NCI-H460 (cell line): Measurements from ENCODE around the gene SEMA6A. TPM values are rescaled to one million over a fixed set of nuclear protein-coding genes. Genes with fewer than 3 reads are reported as not detected.

Experiments used
- DNase-seq: peaks from one replicate; pipeline ENCODE4 v3.0.0-alpha.2; 2016; ENCODE audit warnings: low read depth; ENCODE audit errors: extremely low read depth
- total RNA-seq: library from RNA; depleted of rRNA; stranded (reverse); fragments of >200 nt; shearing (Covaris generic); gene quantifications from 2 replicates; pipeline ENCODE4 v1.2.3, GENCODE V29; 2014

The SEMA6A gene
- total RNA-seq, 1 experiment from 2014 or later, result 0.94 TPM

- no peak for DNase-seq
These were observed 131.6 kb downstream of the SEMA6A start for GRCh38 chr5:116442931-116443551.

- DNase-seq, result no peak
These were observed 132.5 kb downstream of the SEMA6A start for GRCh38 chr5:116442095-116442534.

- DNase-seq, result no peak
These were observed 133.4 kb downstream of the SEMA6A start for GRCh38 chr5:116441223-116441622.

GRCh38 chr5:116440457-116441001 lies 134.1 kb downstream of the SEMA6A start:
- no peak for DNase-seq

GRCh38 chr5:116439905-116440304 lies 134.7 kb downstream of the SEMA6A start:
- DNase-seq, result no peak

GRCh38 chr5:116438979-116439554 lies 135.6 kb downstream of the SEMA6A start:
- DNase-seq, result no peak

GRCh38 chr5:116437922-116438578 lies 136.6 kb downstream of the SEMA6A start:
- no peak for DNase-seq

- DNase-seq, result no peak
These were observed 137.3 kb downstream of the SEMA6A start for GRCh38 chr5:116437351-116437705.

- no peak for DNase-seq
These were observed 137.8 kb downstream of the SEMA6A start for GRCh38 chr5:116436674-116437350.

- DNase-seq, result no peak
These were observed 145.7 kb downstream of the SEMA6A start for GRCh38 chr5:116428966-116429365.

- no peak for DNase-seq
These were observed 146.2 kb downstream of the SEMA6A start for GRCh38 chr5:116428413-116428812.

- no peak for DNase-seq
These were observed 149.7 kb downstream of the SEMA6A start for GRCh38 chr5:116424951-116425350.

- no peak for DNase-seq
These were observed 150.4 kb downstream of the SEMA6A start for GRCh38 chr5:116424258-116424615.

GRCh38 chr5:116423587-116424257 lies 150.9 kb downstream of the SEMA6A start:
- DNase-seq, result no peak

GRCh38 chr5:116423141-116423540 lies 151.5 kb downstream of the SEMA6A start:
- no peak for DNase-seq

- no peak for DNase-seq
These were observed 153.5 kb downstream of the SEMA6A start for GRCh38 chr5:116421080-116421629.

GRCh38 chr5:116420540-116420939 lies 154.1 kb downstream of the SEMA6A start:
- no peak for DNase-seq

GRCh38 chr5:116419258-116419657 lies 155.4 kb downstream of the SEMA6A start:
- DNase-seq, result no peak

GRCh38 chr5:116418774-116419173 lies 155.8 kb downstream of the SEMA6A start:
- no peak for DNase-seq

- DNase-seq, result no peak
These were observed 156.6 kb downstream of the SEMA6A start for GRCh38 chr5:116418016-116418415.

- no peak for DNase-seq
These were observed 158.6 kb downstream of the SEMA6A start for GRCh38 chr5:116415989-116416388.
